H1 (cell line): ENCODE measurements around the gene PROK2. TPM values are rescaled to one million over a fixed set of nuclear protein-coding genes. Genes with fewer than 3 reads are reported as not detected.

ENCODE experiments used
- HDAC6 ChIP-seq: IDR thresholded peaks from one replicate; pipeline ENCODE4 v1.7.1; 2012; ENCODE audit warnings: low read depth, mild to moderate bottlenecking, inconsistent platforms, low read length, moderate library complexity
- PHF8 ChIP-seq: fragments of 200-600 bp; sonication (generic); conservative IDR thresholded peaks from 2 replicates; pipeline ENCODE4 v1.7.1; 2012; ENCODE audit warnings: low read depth, mild to moderate bottlenecking, inconsistent platforms, low read length, moderate library complexity
- POLR2A ChIP-seq, 2 experiments: IDR thresholded peaks; 1 replicate in 1 of 2; 2 replicates in 1 of 2; pipeline ENCODE4 v1.6.1; 2011; ENCODE audit warnings: low read depth in 2 of 2, low read length in 2 of 2, mild to moderate bottlenecking in 2 of 2; ENCODE audit errors: control extremely low read depth in 1 of 2
- RBBP5 ChIP-seq: IDR thresholded peaks from 2 replicates; pipeline ENCODE4 v1.7.1; 2012; ENCODE audit warnings: low read depth, mild to moderate bottlenecking, inconsistent platforms, low read length, moderate library complexity, borderline replicate concordance
- SIN3A ChIP-seq, 2 experiments: IDR thresholded peaks in 1 of 2; conservative IDR thresholded peaks in 1 of 2; 2 replicates each; pipeline ENCODE4 v1.6.1; 2011 to 2012; ENCODE audit warnings: low read length in 2 of 2, improper control_type of control experiment in 1 of 2, low read depth in 1 of 2, mild to moderate bottlenecking in 1 of 2
- SP4 ChIP-seq: IDR thresholded peaks from 2 replicates; pipeline ENCODE4 v1.6.1; 2012; ENCODE audit warnings: low read length, inconsistent platforms
- SRF ChIP-seq: IDR thresholded peaks from 2 replicates; pipeline ENCODE4 v1.6.1; 2011; ENCODE audit warnings: mild to moderate bottlenecking, low read depth, low read length, moderate library complexity
- polyA plus RNA-seq, 7 experiments: library from polyadenylated mRNA; depleted of rRNA in 3 of 7; stranded (reverse) in 5 of 7; unstranded in 2 of 7; fragments of >200 nt in 5 of 7; fragments of 200-250 nt in 2 of 7; gene quantifications; 1 replicate in 5 of 7; 2 replicates in 1 of 7; 4 replicates in 1 of 7; pipeline versions ENCODE4 v1.2.1 to v1.2.3, GENCODE V29; 2011 to 2013; ENCODE audit warnings: missing spikeins in 2 of 7, mixed read lengths in 2 of 7
- total RNA-seq: library from RNA; stranded (reverse); fragmentation: NEBNext Ultra II Directional; extraction: Animal tissue kit (Norgen Biotek cat#: 25700); gene quantifications from 2 replicates; pipeline ENCODE4 v1.2.1, GENCODE V29; 2021
- TF ChIP-seq, protein P1 (sequence below): IDR thresholded peaks from 2 replicates; pipeline ENCODE4 v1.6.1; 2012; ENCODE audit warnings: low read length, inconsistent platforms

Gene PROK2
- total and polyA plus RNA-seq, 2 of the 8 experiments (the other 6 are each of a cell fraction or from before 2014, with no cell fraction given), result 0.50 to 1.8 TPM

DNA sequence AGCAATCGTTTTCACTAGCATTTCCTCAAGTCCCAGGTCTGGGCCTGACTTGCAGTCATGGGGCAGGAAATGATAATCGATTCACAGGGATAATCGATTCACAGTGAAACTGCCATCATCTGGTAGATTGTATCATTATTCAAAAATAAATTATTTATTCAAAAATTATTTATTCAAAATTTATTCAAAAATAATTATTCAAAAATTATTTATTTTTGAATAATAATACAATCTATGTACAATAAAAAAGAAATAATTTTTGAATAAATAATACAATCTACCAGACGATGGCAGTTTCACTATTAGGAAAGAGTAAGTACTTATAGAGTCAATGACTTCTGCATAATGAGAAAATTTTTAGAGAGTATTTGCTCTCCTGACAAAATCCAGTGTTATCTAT, 28.1 kb upstream of the PROK2 start (continued):
- TF ChIP-seq HDAC6 (no peak), SRF (no peak), PHF8 (no peak), RBBP5 (no peak), SIN3A (conservative IDR thresholded peaks at IDR 0.05 in 1 of 2, IDR thresholded peaks at IDR 0.05 in 1 of 2; ENCODE audit: low read depth in 1 of 2, low read length in 2 of 2) (no peak), SP4 (no peak), POLR2A (IDR thresholded peaks at IDR 0.05; ENCODE audit: control extremely low read depth in 1 of 2, low read depth in 2 of 2, low read length in 2 of 2) (no peak)
- TF ChIP-seq, protein P1, sequence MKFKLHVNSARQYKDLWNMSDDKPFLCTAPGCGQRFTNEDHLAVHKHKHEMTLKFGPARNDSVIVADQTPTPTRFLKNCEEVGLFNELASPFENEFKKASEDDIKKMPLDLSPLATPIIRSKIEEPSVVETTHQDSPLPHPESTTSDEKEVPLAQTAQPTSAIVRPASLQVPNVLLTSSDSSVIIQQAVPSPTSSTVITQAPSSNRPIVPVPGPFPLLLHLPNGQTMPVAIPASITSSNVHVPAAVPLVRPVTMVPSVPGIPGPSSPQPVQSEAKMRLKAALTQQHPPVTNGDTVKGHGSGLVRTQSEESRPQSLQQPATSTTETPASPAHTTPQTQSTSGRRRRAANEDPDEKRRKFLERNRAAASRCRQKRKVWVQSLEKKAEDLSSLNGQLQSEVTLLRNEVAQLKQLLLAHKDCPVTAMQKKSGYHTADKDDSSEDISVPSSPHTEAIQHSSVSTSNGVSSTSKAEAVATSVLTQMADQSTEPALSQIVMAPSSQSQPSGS, result no peak
